ENCODE data around the gene TRAFD1. TPM values are rescaled to one million over a fixed set of nuclear protein-coding genes. Genes with fewer than 3 reads are reported as not detected.
A peak's percentile ranks its signal among the peaks of the same experiment; 100 is the strongest.

The TRAFD1 gene
- total and polyA plus RNA-seq, 2 of the 13 experiments (the other 11 are each of a cell fraction or from before 2014, with no cell fraction given) = 9.5 to 20.9 TPM

- TF ChIP-seq ZNF704 (CRISPR knock-in tag; IDR thresholded peaks at IDR 0.05; ENCODE audit: borderline replicate concordance) (peak; percentile 27; the same call in 1 of the 2 replicates), ZNF276 (CRISPR knock-in tag; IDR thresholded peaks at IDR 0.05; ENCODE audit: low read depth) (0 out of 2 replicates have a peak, but pooled peaks have one; percentile 54), ATF4 (CRISPR knock-in tag; IDR thresholded peaks at IDR 0.05) (peak in 1 of 2 experiments; percentile 59; a peak in 2 of 4 replicates), MAX (IDR thresholded peaks at IDR 0.05) (peak; percentile 96), MAZ (IDR thresholded peaks at IDR 0.05; ENCODE audit: borderline replicate concordance, low read depth, low read length) (no peak), MAZ (CRISPR knock-in tag; IDR thresholded peaks at IDR 0.05; ENCODE audit: low read depth) (peak; percentile 76; the same call in 1 of the 2 replicates), SPEN (CRISPR knock-in tag; IDR thresholded peaks at IDR 0.05; ENCODE audit: low read depth) (peak; percentile 81), SRY (CRISPR knock-in tag; IDR thresholded peaks at IDR 0.05) (peak; percentile 82; the same call in 1 of the 2 replicates), KLF16 (CRISPR knock-in tag; IDR thresholded peaks at IDR 0.05) (peak in 1 of 2 experiments; percentile 53; a peak in 2 of 4 replicates), CSRNP2 (CRISPR knock-in tag; conservative IDR thresholded peaks at IDR 0.05; ENCODE audit: low read depth) (peak; percentile 78; the same call in 1 of the 2 replicates), SALL1 (CRISPR knock-in tag; IDR thresholded peaks at IDR 0.05) (peak; percentile 61; the same call in 1 of the 2 replicates), ZNF432 (CRISPR knock-in tag; IDR thresholded peaks at IDR 0.05; ENCODE audit: borderline replicate concordance) (peak; percentile 76; the same call in 1 of the 2 replicates), ZNF841 (CRISPR knock-in tag; IDR thresholded peaks at IDR 0.05; ENCODE audit: borderline replicate concordance) (0 out of 2 replicates have a peak, but pooled peaks have one; percentile 77), ZNF768 (CRISPR knock-in tag; IDR thresholded peaks at IDR 0.05) (peak; percentile 42; the same call in 1 of the 2 replicates), ZNF607 (CRISPR knock-in tag; IDR thresholded peaks at IDR 0.05; ENCODE audit: borderline replicate concordance) (peak; percentile 82; the same call in 1 of the 2 replicates)
Observed at GRCh38 chr12:112108202-112109079, 16.9 kb upstream of the TRAFD1 start, which contains the start of gene NAA25 (continued).
